MCF 10A (cell line): ENCODE data around the gene PCDHB13. TPM values are rescaled to one million over a fixed set of nuclear protein-coding genes. Genes with fewer than 3 reads are reported as not detected.
"Not testable (repeated sequence)": the region's sequence is repeated elsewhere in the genome, so short reads cannot be mapped to it uniquely, and the experiment has no call there.

ENCODE experiments used
- Bru-seq: library from RNA; stranded (reverse); fragments of 400-500 nt; gene quantifications from one replicate; lab custom pipeline; 2021; lab: Mats Ljungman, UMichigan
- BruChase-seq, 2 experiments: library from RNA; stranded (reverse); fragments of 400-500 nt; gene quantifications; one replicate each; lab custom pipeline; 2021; lab: Mats Ljungman, UMichigan
- BruUV-seq: library from RNA; stranded (reverse); fragments of 400-500 nt; replicated peaks from 2 replicates; lab custom pipeline; 2021; lab: Mats Ljungman, UMichigan
- CTCF ChIA-PET: fragments of 300-600 bp; sonication (Branson Sonifier 250); formaldehyde crosslinking; extraction: SDS; loops from one replicate; lab custom pipeline; 2021; ENCODE audit warnings: antibody characterized with exemption, inconsistent platforms; lab: Yijun Ruan, JAX
- POLR2A ChIA-PET: fragments of 300-600, 350-650 bp; sonication (Branson Sonifier 250); formaldehyde crosslinking; extraction: SDS; loops from one replicate; lab custom pipeline; 2020; ENCODE audit warnings: antibody characterized with exemption, inconsistent platforms; lab: Yijun Ruan, JAX
- DNase-seq: peaks from one replicate; pipeline ENCODE4 v3.0.0-alpha.2; 2018; ENCODE audit not compliant: unreplicated experiment
- H3K27ac Mint-ChIP-seq: one replicate; pipeline ENCODE4 v1.8.0; 2022; ENCODE audit warnings: mild to moderate bottlenecking, low read depth, mixed read lengths; ENCODE audit not compliant: unreplicated experiment
- H3K27me3 Mint-ChIP-seq: one replicate; pipeline ENCODE4 v1.8.0; 2022; ENCODE audit warnings: mixed read lengths; ENCODE audit not compliant: insufficient read depth, unreplicated experiment
- H3K36me3 Mint-ChIP-seq: one replicate; pipeline ENCODE4 v1.8.0; 2022; ENCODE audit warnings: mild to moderate bottlenecking, moderate library complexity, mixed read lengths; ENCODE audit not compliant: insufficient read depth, unreplicated experiment
- H3K4me1 Mint-ChIP-seq: one replicate; pipeline ENCODE4 v1.8.0; 2022; ENCODE audit warnings: mixed read lengths; ENCODE audit not compliant: insufficient read depth, unreplicated experiment
- H3K4me3 Mint-ChIP-seq: one replicate; pipeline ENCODE4 v1.8.0; 2022; ENCODE audit warnings: mild to moderate bottlenecking, moderate library complexity, mixed read lengths; ENCODE audit not compliant: unreplicated experiment
- H3K9me3 Mint-ChIP-seq: one replicate; pipeline ENCODE4 v1.8.0; 2022; ENCODE audit warnings: mixed read lengths; ENCODE audit not compliant: unreplicated experiment
- CTCF ChIP-seq: fragments of 200-600 bp; IDR thresholded peaks from one replicate; pipeline ENCODE4 v1.8.0; 2022; ENCODE audit warnings: antibody characterized with exemption, mild to moderate bottlenecking; ENCODE audit not compliant: unreplicated experiment
- intact Hi-C: fragments of 100-400 bp; cut with micrococcal nuclease; formaldehyde crosslinking; loops from 2 replicates; pipeline ENCODE4 v1.14.1; 2022
- long read RNA-seq: library from polyadenylated mRNA; stranded (forward); transcript quantifications from one replicate; pipeline ENCODE4 v2.0.0, GENCODE V29; 2022
- total RNA-seq: library from RNA; stranded (reverse); gene quantifications from 2 replicates; pipeline ENCODE4 v1.2.3, GENCODE V29; 2022

The PCDHB13 gene
- 3.5 and 4.7 TPM in 2 replicates for total RNA-seq
- percentile 62 among the genes with signal in this experiment for Bru-seq, nascent RNA
- BruChase-seq, experiment 1, labeled RNA remaining after a 6-hour chase = percentile 94 among the genes with signal in this experiment
- BruChase-seq, experiment 2, labeled RNA remaining after a 2-hour chase = percentile 83 among the genes with signal in this experiment
- long read RNA-seq, full-length matches to known transcripts = 3 of 3 reads
- long read RNA-seq, partial matches to known transcripts = 0 of 3 reads
- long read RNA-seq, other reads (novel, unspliced or antisense) = 0 of 3 reads

DNA sequence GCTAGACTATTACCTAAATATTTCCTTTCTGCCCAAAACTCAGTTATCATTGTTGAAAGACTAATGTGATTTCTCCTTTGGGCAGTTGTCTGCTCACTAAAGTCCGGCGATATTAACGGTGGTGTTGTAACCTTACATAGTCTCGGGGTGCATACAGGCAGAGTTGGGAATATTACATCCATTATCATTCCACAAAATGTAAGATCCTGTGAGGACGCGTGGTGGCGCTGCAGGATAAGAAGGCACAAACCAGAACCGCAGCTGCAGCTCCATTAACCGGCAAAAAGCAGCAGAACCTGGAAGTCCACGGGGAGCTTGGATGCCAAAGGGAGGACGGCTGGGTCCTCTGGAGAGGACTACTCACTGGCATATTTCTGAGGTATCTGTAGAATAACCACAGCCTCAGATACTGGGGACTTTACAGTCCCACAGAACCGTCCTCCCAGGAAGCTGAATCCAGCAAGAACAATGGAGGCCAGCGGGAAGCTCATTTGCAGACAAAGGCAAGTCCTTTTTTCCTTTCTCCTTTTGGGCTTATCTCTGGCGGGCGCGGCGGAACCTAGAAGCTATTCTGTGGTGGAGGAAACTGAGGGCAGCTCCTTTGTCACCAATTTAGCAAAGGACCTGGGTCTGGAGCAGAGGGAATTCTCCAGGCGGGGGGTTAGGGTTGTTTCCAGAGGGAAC lies at the start of gene PCDHB13:
Gene PCDHB13 (plus strand): TSS at position 264 of the 684 bp plus-strand sequence. CDS start 205 bp downstream, at position 469.
- ChIA-PET POLR2A (interaction anchor here (0.7 to 1.5 kb wide), 2 partner anchors 344 to 351 kb away, joined by 3 to 6 read pairs; no protein-coding TSS in a partner anchor), CTCF (interaction anchor here (0.6 to 4.0 kb wide), 14 partner anchors 9 to 349 kb away, joined by 3 to 18 read pairs (median 4); partner anchors contain the start of genes PCDHB10, PCDHB14, PCDHGB3 and TAF7)
- not testable (repeated sequence) for H3K27me3 Mint-ChIP-seq, H3K36me3 Mint-ChIP-seq, H3K27ac Mint-ChIP-seq, H3K4me1 Mint-ChIP-seq, BruUV-seq
- peak within 1 kb of the TSS; percentile 69 for H3K4me3 Mint-ChIP-seq
- intact Hi-C loops = loop anchor here (1.0 to 2.0 kb wide), 2 partner anchors 311 to 348 kb away; no protein-coding TSS in a partner anchor
- H3K9me3 Mint-ChIP-seq = peaks cover 14% of the 10 kb centered on the region
- DNase-seq = peak; percentile 73
- peak; percentile 69 for TF ChIP-seq CTCF

DNA sequence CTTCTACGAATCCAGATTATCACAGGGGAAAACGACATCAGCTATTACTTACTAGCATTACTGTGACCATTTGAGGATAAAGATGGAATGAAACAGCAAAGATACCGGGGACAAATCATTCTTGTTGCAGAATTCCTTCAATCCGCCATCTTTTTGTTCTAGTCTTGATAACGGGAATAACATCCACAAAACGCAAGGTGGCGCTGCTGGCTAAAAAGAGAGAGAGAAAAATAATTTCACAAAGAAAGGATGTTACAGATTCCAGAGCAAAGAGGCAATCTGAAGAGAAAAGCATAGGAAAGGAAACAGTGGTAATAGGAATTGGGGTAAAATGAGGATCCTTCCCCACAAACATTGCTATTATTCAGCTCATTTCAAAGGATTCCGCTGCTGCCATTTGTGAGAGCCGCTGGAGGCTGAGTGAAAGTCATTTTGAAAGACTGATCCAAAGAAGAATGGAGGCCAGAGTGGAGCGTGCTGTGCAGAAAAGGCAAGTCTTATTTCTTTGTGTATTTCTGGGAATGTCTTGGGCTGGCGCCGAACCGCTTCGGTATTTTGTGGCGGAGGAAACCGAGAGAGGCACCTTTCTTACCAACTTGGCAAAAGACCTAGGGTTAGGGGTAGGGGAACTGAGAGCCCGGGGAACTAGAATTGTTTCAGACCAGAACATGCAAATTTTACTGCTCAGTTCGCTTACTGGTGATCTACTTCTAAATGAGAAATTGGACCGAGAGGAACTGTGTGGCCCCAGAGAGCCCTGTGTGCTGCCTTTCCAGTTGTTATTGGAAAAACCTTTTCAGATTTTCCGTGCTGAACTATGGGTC lies 41.1 kb upstream of the PCDHB13 start, which contains the start of gene PCDHB7:
Gene PCDHB7 (plus strand): TSS at position 264 of the 824 bp plus-strand sequence. CDS start 192 bp downstream, at position 456.
- peak within 1 kb of the TSS; percentile 7 for H3K27ac Mint-ChIP-seq
- no peaks in the 10 kb centered on the region for H3K36me3 Mint-ChIP-seq
- POLR2A ChIA-PET = no interaction called here
- CTCF ChIA-PET = interaction anchor here (1.0 to 1.3 kb wide), 3 partner anchors 11 to 30 kb away, joined by 3 to 4 read pairs (median 4); partner anchors contain the start of gene PCDHB10
- BruUV-seq = no TSS peak
- peaks cover 24% of the 10 kb centered on the region for H3K9me3 Mint-ChIP-seq
- intact Hi-C loops = no loop called here
- no peaks in the 10 kb centered on the region for H3K4me1 Mint-ChIP-seq
- peak within 1 kb of the TSS; percentile 51 for H3K4me3 Mint-ChIP-seq
- peak; percentile 68 for DNase-seq
- TF ChIP-seq CTCF = peak; percentile 59
- H3K27me3 Mint-ChIP-seq = no peaks in the 10 kb centered on the region

DNA sequence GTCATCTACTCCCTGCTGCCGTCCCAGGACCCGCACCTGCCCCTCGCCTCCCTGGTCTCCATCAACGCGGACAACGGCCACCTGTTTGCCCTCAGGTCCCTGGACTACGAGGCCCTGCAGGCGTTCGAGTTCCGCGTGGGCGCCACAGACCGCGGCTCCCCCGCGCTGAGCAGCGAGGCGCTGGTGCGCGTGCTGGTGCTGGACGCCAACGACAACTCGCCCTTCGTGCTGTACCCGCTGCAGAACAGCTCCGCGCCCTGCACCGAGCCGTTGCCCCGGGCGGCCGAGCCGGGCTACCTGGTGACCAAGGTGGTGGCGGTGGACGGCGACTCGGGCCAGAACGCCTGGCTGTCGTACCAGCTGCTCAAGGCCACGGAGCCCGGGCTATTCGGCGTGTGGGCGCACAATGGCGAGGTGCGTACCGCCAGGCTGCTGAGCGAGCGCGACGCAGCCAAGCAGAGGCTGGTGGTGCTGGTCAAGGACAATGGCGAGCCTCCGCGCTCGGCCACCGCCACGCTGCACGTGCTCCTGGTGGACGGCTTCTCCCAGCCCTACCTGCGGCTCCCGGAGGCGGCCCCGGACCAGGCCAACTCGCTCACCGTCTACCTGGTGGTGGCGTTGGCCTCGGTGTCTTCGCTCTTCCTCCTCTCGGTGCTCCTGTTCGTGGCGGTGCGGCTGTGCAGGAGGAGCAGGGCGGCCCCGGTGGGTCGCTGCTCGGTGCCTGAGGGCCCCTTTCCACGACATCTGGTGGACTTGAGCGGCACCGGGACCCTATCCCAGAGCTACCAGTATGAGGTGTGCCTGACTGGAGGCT lies 39.2 kb upstream of the PCDHB13 start:
- POLR2A ChIA-PET, H3K4me1 Mint-ChIP-seq, H3K4me3 Mint-ChIP-seq, H3K36me3 Mint-ChIP-seq, DNase-seq, H3K27ac Mint-ChIP-seq, intact Hi-C loops, H3K27me3 Mint-ChIP-seq, CTCF ChIA-PET, BruUV-seq: not testable (repeated sequence)
- peaks cover 19% of the 10 kb centered on the region for H3K9me3 Mint-ChIP-seq

GRCh38 chr5:141175933-141176332 lies 37.8 kb upstream of the PCDHB13 start:
- POLR2A ChIA-PET = no interaction called here
- BruUV-seq = no TSS peak
- intact Hi-C loops = no loop called here

More at GRCh38 chr5:141175933-141176332, 37.8 kb upstream of the PCDHB13 start:
- H3K9me3 Mint-ChIP-seq = peaks cover 13% of the 10 kb centered on the region
- H3K4me3 Mint-ChIP-seq = no peak overlapping the region
- H3K4me1 Mint-ChIP-seq = no peaks in the 10 kb centered on the region
- H3K27ac Mint-ChIP-seq = no peak overlapping the region
- H3K36me3 Mint-ChIP-seq = no peaks in the 10 kb centered on the region
- no peak for TF ChIP-seq CTCF
- no peaks in the 10 kb centered on the region for H3K27me3 Mint-ChIP-seq
- DNase-seq = no peak
- CTCF ChIA-PET = no interaction called here
